HG03521 (cell line): ENCODE data around the gene ISG15.
"Not testable (repeated sequence)": the region's sequence is repeated elsewhere in the genome, so short reads cannot be mapped to it uniquely, and the experiment has no call there.

Experiments
- ATAC-seq: cut with Tn5 transposase; IDR thresholded peaks from one replicate; pipeline ENCODE4 v1.9.1; 2021; ENCODE audit warnings: mild to moderate bottlenecking, moderate library complexity; ENCODE audit not compliant: unreplicated experiment

ISG15 gene

DNA sequence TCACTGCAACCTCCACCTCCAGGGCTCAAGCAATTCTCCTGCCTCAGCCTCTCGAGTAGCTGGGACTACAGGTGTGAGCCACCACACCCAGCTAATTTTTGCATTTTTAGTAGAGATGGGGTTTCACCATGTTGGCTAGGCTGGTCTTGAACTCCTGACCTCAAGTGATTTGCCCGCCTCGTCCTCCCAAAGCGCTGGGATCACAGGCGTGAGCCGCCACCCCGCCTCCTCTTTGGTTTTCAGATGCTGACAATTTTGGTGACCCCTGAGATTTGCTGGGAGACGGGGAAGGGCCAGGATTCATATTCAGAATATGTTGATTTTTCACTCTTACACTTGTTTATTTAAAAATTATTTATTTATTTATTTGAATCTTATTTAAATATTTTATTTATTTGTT lies 3.2 kb upstream of the ISG15 start:
- ATAC-seq, result not testable (repeated sequence)

DNA sequence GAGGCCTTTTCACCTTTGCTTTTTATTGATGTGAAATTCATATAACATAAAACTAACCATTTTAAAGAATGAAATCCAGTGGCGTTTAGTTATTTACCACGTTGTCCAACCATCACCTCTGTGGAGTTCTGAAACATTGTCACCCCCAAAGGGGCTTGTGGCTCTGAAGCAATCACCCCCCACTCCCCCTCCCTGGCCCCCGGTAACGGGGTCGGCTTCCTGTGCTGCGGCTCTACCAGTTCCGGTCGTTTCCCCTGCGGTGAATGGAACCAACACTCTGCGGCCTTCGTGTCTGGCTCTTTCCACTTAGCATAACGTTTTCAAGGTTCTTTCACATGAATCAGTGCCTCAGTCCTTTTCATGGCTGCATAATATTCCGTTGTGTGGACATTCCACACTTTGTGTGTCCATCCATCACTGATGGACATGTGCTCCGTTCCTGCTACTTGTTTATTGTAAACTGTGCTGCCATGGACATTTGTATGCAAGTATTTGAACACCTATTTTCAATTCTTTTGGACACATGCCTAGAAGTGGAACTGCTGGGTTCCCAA lies 1.8 kb upstream of the ISG15 start:
- no peak for ATAC-seq

DNA sequence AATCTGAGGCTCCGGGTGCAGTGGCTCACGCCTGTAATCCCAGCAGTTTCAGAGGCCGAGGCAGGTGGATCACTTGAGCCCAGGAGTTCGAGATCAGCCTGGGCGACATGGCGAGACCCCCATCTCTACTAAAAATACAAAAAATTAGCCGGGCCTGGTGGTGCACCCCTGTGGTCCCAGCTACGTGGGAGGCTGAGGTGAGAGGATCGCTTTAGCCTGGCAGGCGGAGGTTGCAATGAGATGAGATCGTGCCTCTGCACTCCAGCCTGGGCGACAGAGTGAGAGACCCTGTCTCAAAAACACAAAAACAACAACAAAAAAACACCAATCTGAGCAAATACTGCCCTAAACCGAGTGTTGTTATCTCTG lies 577 bp upstream of the ISG15 start:
- ATAC-seq, result not testable (repeated sequence)

DNA sequence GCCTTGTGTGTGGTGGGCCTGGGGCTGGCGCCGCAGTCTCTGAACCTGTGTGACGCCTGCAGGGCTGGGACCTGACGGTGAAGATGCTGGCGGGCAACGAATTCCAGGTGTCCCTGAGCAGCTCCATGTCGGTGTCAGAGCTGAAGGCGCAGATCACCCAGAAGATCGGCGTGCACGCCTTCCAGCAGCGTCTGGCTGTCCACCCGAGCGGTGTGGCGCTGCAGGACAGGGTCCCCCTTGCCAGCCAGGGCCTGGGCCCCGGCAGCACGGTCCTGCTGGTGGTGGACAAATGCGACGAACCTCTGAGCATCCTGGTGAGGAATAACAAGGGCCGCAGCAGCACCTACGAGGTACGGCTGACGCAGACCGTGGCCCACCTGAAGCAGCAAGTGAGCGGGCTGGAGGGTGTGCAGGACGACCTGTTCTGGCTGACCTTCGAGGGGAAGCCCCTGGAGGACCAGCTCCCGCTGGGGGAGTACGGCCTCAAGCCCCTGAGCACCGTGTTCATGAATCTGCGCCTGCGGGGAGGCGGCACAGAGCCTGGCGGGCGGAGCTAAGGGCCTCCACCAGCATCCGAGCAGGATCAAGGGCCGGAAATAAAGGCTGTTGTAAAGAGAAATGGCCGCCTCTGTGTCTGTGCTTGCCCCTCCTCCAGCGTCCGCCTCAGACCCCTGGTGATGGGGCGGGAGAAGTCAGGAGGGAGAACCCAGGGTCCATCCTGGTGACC lies 788 bp downstream of the ISG15 start:
- no peak for ATAC-seq

DNA sequence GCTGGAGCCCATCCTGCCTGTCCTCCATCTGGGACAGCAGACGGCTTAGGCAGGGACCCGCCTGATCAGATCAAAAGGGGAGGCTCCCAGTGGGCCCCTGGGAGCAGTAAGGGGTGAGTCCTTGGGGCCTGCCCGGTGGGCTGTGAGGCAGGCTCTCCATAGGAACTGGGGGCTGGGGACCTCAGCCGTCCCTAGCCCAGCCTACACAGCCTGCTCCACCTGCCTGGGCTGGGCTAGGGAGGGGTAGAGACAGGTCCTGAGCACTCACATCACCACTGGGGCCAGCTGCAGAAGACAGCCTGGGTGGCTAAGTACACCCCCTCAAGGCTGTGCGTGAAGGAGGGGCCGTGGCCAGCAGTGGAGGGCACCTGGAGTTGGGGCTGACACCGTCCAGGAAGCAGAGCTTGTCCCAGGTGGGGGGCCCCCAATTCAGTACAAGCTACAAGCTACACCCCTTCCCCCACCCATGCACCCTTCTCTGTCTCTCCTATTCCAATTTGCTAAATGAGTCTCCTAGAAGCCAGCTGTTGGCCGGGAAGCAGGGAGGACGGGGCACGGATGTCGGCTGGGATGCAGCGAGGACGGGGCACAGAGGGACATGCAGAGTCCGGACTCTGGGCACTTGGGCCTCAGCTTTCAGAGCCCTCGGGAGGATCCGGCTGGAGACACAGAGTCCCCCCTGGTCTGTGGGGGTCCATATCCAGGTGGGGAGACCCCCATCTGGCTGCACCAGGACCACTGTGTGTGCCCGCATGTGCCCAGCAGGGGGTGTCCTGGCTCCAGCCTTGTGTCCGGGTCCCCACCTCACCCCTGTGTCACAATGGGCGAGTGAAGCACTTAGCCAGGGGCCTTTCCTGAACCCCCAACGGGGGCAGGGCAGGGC lies 1.7 kb downstream of the ISG15 start:
- no peak for ATAC-seq

DNA sequence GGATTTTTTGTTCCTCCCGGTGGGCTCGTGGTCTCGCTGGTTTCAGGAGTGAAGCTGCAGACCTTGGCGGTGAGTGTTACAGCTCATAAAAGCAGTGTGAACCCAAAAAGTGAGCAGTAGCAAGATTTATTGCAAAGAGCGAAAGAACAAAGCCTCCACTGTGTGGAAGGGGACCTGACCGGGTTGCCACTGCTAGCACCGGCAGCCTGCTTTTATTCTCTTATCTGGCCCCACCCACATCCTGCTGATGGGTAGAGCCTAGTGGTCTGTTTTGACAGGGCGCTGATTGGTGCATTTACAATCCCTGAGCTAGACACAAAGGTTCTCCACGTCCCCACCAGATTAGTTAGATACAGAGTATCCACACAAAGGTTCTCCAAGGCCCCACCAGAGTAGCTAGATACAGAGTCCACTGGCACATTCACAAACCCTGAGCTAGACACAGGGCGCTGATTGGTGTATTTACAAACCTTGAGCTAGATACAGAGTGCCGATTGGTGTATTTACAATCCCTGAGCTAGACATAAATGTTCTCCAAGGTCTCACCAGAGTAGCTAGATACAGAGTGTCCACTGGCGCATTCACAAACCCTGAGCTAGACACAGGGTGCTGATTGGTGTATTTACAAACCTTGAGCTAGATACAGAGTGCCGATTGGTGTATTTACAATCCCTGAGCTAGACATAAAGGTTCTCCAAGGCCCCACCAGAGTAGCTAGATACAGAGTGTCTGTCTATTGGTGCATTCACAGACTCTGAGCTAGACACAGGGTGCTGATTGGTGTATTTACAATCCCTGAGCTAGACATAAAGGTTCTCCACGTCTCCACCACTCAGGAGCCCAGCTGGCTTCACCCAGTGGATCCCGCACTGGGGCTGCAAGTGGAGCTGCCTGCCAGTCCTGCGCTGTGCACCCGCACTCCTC lies 4.4 kb downstream of the ISG15 start:
- ATAC-seq, result not testable (repeated sequence)

DNA sequence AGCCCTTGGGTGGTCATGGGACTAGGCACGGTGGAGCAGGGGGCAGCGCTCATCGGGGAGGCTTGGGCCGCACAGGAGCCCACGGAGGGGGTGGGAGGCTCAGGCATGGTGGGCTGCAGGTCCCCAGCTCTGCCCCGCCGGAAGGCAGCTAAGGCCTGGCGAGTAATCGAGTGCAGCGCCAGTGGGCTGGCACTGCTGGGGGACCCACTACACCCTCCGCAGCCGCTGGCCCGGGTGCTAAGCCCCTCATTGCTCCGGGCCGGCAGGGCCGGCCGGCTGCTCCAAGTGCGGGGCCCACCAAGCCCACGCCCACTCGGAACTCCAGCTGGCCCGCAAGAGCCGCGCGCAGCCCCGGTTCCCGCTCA lies 5.0 kb downstream of the ISG15 start:
- ATAC-seq, result not testable (repeated sequence)

DNA sequence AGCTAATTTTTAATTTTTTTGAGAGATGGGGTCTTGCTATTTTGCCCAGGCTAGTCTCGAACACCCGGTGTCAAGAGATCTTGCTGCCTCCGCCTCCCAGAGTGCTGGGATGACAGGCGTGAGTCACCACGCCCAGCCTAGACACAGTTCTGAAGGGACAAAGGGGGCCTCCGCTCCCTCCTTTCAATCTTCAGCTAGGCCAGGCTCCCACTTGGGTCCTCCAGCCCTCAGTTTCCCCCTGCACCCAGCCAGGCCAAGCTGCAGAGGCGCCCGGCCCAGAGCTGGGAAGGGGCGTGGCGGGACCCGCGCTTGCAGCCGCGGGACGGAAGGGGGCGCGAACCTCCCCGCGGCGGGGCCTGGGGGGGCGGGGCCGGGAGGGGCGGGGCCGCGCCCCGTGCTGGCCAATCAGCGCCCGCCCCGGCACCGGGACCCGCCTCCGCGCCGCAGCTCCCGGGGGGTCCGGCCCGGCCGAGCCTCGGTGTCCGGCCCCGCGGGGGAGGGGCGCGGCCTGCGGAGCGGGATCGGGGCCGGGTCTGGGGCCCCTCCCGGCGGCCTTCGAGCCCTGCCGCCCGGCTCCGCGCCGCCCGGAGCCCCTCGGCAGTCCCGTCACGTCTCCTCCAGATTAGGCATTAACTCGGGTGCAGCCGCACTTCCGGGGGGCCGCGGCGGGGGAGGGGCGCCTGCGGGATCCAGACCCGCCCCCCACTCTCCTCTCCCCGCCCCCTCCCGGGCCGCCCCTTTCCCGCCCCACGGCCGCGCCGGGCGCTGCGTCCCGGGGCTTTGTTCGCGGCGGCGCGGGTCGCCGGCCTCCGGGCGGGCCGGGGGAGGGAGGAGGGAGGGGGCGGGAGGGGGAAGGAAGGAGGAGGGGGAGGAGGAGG lies 6.1 kb downstream of the ISG15 start:
- ATAC-seq, result peak; percentile 76

DNA sequence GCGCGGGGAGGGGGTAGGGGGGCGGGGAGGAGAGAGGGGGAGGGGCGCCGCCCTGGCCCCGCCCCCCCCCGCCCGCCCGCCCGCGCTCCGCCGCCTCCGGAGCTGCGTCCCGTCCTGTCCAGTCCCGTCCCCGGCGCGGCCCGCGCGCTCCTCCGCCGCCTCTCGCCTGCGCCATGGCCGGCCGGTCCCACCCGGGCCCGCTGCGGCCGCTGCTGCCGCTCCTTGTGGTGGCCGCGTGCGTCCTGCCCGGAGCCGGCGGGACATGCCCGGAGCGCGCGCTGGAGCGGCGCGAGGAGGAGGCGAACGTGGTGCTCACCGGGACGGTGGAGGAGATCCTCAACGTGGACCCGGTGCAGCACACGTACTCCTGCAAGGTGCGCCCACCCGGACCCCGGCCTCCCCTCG lies 6.7 kb downstream of the ISG15 start, which contains the start of gene AGRN:
Gene AGRN, plus strand, starts transcription at position 121 of the 405 bp plus-strand sequence. Its CDS starts 53 bp downstream, at position 174.
- ATAC-seq, result peak; percentile 19

DNA sequence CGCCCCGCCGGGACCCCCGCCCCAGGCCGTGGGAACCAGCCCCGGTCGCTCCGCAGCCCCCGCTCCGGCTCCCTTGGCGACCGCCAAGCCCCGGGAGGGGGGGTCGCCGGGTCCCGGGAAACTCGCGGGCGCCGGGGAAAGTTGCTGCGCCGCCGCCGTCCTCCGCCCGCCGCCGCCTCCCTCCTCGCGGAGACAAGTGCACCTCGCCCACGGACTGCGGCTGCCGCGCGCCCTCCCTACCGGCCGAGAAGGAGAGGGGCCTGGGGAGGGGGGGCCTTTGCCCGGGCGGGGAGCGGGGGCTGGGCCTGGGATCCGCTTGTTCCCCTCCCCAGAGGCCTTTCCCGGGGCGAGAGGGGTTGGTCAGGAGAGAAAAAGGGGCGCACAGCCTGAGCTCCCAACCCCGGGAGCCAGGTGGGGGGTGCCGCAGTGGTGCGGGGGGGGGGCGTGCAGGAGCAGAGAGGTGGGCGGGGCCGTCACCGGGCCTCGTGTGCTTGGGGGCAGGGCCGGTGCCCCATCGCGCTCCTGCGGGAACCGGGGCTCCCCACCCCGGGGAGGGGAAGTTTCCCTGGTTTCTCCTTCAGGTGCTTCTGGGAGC lies 7.2 kb downstream of the ISG15 start:
- peak; percentile 8 for ATAC-seq

DNA sequence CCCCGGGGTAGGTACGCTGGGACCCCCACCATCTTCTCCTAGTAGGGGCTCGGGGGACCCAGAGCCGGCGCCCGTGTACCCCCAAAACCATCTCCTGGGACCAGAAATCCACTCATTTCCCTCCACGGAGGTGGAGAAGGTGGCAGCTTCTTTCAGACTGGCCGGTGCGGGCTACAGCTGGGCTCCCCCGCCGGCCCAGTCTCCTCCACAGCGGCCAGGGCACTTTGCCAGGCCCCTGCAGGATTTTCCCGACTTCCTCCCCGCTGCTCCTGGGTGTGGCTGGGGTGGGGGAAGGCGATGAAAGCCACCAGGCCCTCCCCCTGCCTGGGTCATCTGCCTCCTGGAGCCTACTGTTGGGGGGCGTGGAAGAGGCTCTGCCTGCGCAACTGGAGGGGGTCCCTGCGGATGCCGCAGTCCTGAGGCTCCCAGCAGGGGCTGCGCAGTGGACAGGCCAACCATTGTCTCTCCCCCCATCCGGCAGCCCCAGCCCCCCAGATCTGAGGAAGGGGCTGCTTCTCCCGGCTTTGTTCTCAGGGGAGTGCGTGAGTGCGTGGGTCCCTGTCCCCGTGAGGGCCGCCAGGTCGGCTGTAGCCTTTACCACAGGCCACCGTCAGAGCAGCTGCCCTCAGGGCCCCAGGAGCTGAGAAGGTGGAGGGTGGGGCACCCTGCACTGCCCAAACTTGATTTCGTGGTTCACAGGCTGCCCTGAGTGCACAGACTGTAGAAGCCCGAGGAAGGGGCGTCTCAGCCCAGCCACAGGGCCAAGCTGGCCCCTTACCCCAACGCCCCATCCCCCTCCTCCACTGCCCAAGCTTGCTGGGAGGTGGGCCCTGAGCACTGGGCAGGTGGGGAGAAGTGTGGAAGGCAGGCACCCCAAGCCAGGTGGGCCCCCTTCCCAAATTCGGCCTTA lies 8.0 kb downstream of the ISG15 start:
- no peak for ATAC-seq

DNA sequence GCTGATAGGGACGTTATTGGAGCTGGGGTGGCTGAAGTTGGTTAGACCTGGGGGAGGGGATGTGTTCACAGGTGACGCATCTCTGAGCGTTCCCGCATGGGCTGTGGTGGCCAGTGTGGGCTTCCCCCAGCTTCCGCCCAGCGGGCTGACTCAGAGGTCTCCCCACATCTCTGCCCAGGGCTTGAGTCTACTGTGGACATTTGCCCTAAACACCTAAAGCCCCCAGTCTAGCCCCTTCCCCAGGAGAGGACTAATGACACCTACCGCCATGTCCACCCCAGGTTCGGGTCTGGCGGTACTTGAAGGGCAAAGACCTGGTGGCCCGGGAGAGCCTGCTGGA lies 8.6 kb downstream of the ISG15 start:
- ATAC-seq, result no peak

DNA sequence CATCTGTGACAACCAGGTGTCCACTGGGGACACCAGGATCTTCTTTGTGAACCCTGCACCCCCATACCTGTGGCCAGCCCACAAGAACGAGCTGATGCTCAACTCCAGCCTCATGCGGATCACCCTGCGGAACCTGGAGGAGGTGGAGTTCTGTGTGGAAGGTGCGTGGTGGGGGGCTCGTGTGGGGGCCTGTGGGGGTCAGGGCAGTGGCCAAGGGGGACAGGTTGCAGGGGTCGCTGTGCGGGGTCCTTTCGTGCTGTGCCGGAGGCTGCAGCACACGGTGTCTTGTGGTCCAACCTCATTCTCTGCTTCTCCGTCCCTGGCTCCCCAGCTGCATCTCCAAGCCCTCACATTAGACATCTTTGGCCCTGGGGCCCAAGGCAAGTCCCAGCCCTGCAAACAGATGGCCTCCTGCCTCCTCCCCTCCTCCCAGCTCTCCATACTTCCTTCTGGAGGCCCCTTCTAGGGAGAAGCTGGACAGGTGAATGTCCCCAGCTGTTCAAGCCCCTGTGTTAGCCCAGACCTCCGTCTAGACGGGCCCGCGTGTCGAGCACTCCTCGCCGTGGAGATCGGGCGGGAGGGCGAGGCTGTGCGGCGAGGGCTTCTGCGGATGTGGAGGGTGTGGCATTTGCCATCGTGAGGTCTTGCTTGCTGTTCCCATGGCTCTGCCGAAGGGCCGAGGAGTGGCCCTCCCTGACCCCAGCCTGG lies 9.2 kb downstream of the ISG15 start:
- no peak for ATAC-seq

DNA sequence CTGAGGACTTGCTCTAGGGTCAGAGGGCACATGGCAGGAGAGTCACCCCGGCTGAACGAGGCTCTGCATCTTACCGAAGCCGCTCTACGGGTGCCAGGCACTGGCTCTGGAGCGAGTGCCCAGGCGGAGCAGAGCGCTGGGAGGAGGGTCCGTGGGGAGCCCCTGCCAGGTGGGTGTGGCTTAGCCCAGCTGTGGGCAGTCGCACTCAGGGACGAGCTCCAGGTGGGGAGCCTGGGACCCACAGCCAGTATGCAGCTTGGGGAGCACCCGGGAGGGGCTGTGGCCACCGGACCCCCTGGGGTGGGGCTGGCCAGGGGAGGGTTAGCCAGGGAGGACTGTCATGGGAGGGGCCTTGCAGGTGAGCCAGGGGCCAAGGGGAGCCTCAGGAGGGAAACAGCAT lies 10.4 kb downstream of the ISG15 start:
- no peak for ATAC-seq

DNA sequence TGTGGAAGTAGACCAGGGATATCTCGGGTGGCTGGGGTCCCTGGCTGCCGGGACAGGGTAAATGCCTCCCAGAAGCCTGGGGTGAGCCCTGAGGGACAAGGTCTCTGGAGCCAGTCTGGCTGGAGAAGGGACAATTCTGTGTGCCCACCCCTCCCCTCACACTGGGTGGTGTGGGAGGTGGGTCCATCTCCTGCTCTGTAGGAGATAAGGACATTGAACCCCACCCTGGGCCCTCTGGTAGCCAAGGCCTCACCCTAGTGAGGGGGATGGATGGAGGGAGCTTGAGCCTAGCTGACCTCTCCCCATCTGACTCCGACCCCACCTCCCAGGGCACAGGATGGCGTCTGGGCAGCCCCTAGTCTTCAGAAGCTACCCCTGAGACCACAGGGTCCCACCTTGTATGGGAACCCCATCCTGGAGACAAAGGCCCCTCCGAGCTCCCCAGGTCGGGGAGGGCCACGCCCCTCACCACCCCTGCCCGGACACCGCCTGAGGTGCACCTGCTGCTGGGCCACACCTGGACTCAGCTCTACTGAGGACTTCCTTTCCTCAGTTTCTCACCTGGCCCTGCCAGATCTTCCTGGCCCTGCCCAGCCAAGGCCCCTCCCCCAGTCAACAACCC lies 11.0 kb downstream of the ISG15 start:
- ATAC-seq, result no peak

DNA sequence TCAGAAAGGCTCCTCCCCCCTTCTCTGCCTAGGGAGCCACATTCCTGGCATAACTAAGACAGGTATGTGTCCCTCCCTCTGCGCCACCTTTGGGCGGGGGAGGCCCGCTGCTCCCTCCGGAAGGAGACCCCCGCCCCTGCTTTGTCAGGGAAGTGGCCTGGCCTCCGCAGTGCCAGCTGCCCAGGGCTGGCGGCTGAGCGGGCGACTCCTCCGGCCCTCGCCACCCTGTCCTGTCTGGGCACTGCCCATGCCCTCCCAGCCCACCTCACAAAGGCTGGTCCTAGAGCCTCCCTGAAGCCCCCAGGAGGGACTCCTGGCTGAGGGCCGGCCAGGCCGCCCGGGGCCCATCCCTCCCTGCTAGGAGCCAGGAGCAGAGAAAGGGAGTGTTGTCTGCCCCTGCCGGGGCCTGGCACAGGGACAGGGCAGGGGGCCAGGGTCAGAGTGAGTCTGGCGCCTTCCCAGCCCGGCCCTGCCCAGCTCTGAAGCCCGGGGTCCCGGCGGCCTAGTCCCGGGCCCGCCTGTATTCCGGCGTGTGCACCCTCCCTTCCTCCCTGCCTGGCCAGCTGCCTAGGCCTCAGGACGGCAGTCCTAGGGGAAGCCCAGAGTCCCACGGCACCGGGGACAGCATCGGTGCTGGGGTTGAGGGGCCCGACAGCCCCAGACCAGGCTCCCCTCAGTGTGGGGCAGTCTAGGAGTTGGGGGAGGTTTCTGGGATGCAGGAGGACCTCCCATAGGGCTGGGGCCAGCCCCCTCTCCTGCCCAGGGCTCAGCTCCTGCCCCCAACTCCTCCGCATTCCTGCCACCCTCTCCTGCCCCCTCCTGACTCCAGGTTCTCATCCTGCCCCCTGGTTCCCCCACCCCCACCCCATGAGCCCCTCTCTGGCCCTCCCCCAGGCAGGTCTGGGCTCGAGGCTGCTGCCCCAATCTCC lies 11.7 kb downstream of the ISG15 start:
- no peak for ATAC-seq
